ENCODE data around the gene MED12L.

DNA sequence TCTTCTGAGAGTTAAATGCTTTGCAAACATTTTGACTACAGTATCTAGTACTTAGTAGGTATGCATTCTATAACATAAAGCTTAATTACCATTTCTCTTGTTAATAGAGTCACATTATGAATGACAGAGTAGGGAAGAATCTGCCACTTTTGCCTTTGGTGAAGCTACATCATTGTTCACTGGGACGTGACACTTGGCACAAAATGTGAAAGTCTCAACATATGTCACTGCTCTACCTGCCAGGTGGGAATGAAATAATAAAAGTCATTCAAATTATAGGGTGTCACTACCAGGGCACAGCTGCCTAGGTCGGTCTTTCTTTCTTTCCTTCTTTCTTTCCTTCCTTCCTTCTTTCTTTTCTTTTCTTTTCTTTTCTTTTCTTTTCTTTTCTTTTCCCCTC, 213.5 kb downstream of the MED12L start:
- TF ChIP-seq, protein P1, sequence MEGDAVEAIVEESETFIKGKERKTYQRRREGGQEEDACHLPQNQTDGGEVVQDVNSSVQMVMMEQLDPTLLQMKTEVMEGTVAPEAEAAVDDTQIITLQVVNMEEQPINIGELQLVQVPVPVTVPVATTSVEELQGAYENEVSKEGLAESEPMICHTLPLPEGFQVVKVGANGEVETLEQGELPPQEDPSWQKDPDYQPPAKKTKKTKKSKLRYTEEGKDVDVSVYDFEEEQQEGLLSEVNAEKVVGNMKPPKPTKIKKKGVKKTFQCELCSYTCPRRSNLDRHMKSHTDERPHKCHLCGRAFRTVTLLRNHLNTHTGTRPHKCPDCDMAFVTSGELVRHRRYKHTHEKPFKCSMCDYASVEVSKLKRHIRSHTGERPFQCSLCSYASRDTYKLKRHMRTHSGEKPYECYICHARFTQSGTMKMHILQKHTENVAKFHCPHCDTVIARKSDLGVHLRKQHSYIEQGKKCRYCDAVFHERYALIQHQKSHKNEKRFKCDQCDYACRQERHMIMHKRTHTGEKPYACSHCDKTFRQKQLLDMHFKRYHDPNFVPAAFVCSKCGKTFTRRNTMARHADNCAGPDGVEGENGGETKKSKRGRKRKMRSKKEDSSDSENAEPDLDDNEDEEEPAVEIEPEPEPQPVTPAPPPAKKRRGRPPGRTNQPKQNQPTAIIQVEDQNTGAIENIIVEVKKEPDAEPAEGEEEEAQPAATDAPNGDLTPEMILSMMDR (IDR thresholded peaks at IDR 0.05) = no peak
- TF ChIP-seq POLR2A (IDR thresholded peaks at IDR 0.05) = no peak

Measured in gastroesophageal sphincter (tissue), 3 donors.